SK-N-SH (cell line): ENCODE measurements around the gene ZIM2. TPM values are rescaled to one million over a fixed set of nuclear protein-coding genes. Genes with fewer than 3 reads are reported as not detected.
A peak's percentile ranks its signal among the peaks of the same experiment; 100 is the strongest.

Experiments used
- CTCF ChIA-PET: fragments of 300-600, 350-600 bp; formaldehyde crosslinking; extraction: SDS; loops from one replicate; lab custom pipeline; 2021; lab: Yijun Ruan, JAX
- POLR2A ChIA-PET: fragments of 350-600 bp; sonication (Branson Sonifier 250); formaldehyde crosslinking; extraction: SDS; loops from one replicate; lab custom pipeline; 2020; ENCODE audit warnings: antibody characterized with exemption, inconsistent platforms; lab: Yijun Ruan, JAX
- DNase-seq: peaks from one replicate; pipeline ENCODE4 v3.0.0; 2012
- H2AFZ ChIP-seq: fragments of 200-600 bp; sonication (generic); 2 replicates; pipeline ENCODE4 v1.8.1; 2016; ENCODE audit warnings: antibody characterized with exemption, mild to moderate bottlenecking, low read depth
- H3F3A ChIP-seq: fragments of 200-600 bp; sonication (generic); replicated peaks from 2 replicates; pipeline ENCODE3; 2016; ENCODE audit warnings: antibody characterized with exemption, mild to moderate bottlenecking; ENCODE audit not compliant: insufficient read depth
- H3K27ac ChIP-seq, 2 experiments: fragments of 200-500 bp in 1 of 2; fragments of 200-600 bp in 1 of 2; sonication (Bioruptor generic) in 1 of 2; sonication (generic), shearing (Covaris generic) in 1 of 2; 2 replicates each; pipeline versions ENCODE4 v1.5.1 to v1.6.1; 2014 to 2016; ENCODE audit warnings: low read depth in 2 of 2, inconsistent platforms in 1 of 2, low read length in 1 of 2, mild to moderate bottlenecking in 1 of 2, mixed read lengths in 1 of 2
- H3K27me3 ChIP-seq: fragments of 200-600 bp; sonication (generic), shearing (Covaris generic); 2 replicates; pipeline ENCODE4 v1.6.1; 2016; ENCODE audit warnings: mixed run types; ENCODE audit not compliant: insufficient read depth
- H3K36me3 ChIP-seq, 2 experiments: fragments of 200-500 bp in 1 of 2; fragments of 200-600 bp in 1 of 2; sonication (Bioruptor generic) in 1 of 2; sonication (generic) in 1 of 2; replicated peaks in 1 of 2; 2 replicates each; pipeline versions ENCODE3 to v1.5.1; 2014 to 2016; ENCODE audit warnings: low read length in 1 of 2, mild to moderate bottlenecking in 1 of 2; ENCODE audit not compliant: insufficient read depth in 2 of 2, control insufficient read depth in 1 of 2
- H3K4me1 ChIP-seq, 2 experiments: fragments of 200-500 bp in 1 of 2; fragments of 200-600 bp in 1 of 2; sonication (Bioruptor generic) in 1 of 2; sonication (generic), shearing (Covaris generic) in 1 of 2; 2 replicates each; pipeline versions ENCODE4 v1.5.1 to v1.6.1; 2014 to 2016; ENCODE audit warnings: low read depth in 1 of 2, low read length in 1 of 2, mixed run types in 1 of 2; ENCODE audit not compliant: insufficient read depth in 2 of 2, control insufficient read depth in 1 of 2
- H3K4me2 ChIP-seq: fragments of 200-600 bp; sonication (generic), shearing (Covaris generic); 2 replicates; pipeline ENCODE4 v1.6.1; 2017; ENCODE audit warnings: mixed run types
- H3K4me3 ChIP-seq, 2 experiments: fragments of 200-500 bp in 1 of 2; fragments of 200-600 bp in 1 of 2; sonication (Bioruptor generic) in 1 of 2; sonication (generic), shearing (Covaris generic) in 1 of 2; 2 replicates each; pipeline versions ENCODE4 v1.5.1 to v1.8.1; 2014 to 2016; ENCODE audit warnings: low read depth in 2 of 2, inconsistent platforms in 1 of 2, low read length in 1 of 2, mild to moderate bottlenecking in 1 of 2, mixed read lengths in 1 of 2, moderate library complexity in 1 of 2
- H3K79me2 ChIP-seq: fragments of 200-600 bp; sonication (generic); 2 replicates; pipeline ENCODE4 v1.8.1; 2017; ENCODE audit warnings: mild to moderate bottlenecking; ENCODE audit not compliant: insufficient read depth
- H3K9ac ChIP-seq: fragments of 200-600 bp; sonication (generic); 2 replicates; pipeline ENCODE4 v1.6.1; 2017; ENCODE audit warnings: mixed run types
- H3K9me2 ChIP-seq: fragments of 200-600 bp; sonication (generic); 2 replicates; pipeline ENCODE4 v1.6.1; 2017; ENCODE audit warnings: mixed run types
- H3K9me3 ChIP-seq: fragments of 200-600 bp; sonication (generic); 2 replicates; pipeline ENCODE4 v1.6.1; 2017; ENCODE audit warnings: mixed run types, mild to moderate bottlenecking, moderate library complexity
- H4K20me1 ChIP-seq: fragments of 200-600 bp; sonication (generic); 2 replicates; pipeline ENCODE4 v1.6.1; 2017; ENCODE audit warnings: mild to moderate bottlenecking, mixed run types; ENCODE audit not compliant: insufficient read depth
- ELF1 ChIP-seq: IDR thresholded peaks from 2 replicates; pipeline ENCODE4 v1.4.0; 2012
- EP300 ChIP-seq, 2 experiments: IDR thresholded peaks; 2 replicates each; pipeline versions ENCODE4 v1.4.0 to v1.6.1; 2012; ENCODE audit warnings: borderline replicate concordance in 1 of 2, low read depth in 1 of 2, low read length in 1 of 2
- FOSL2 ChIP-seq: IDR thresholded peaks from 2 replicates; pipeline ENCODE4 v1.4.0; 2012; ENCODE audit warnings: low read depth, mild to moderate bottlenecking, moderate library complexity, borderline replicate concordance
- FOXJ3 ChIP-seq: sonication (generic); formaldehyde crosslinking; IDR thresholded peaks from 2 replicates; pipeline ENCODE4 v1.5.1; 2020; ENCODE audit warnings: mild to moderate bottlenecking, missing genetic modification reagents
- FOXM1 ChIP-seq: IDR thresholded peaks from 2 replicates; pipeline ENCODE4 v1.4.0; 2012; ENCODE audit warnings: low read depth, mild to moderate bottlenecking
- GABPA ChIP-seq: IDR thresholded peaks from 2 replicates; pipeline ENCODE4 v1.4.0; 2012; ENCODE audit warnings: low read depth, mild to moderate bottlenecking
- GATA2 ChIP-seq: sonication (generic); formaldehyde crosslinking; IDR thresholded peaks from 2 replicates; pipeline ENCODE4 v1.5.0; 2020; ENCODE audit warnings: mild to moderate bottlenecking, missing genetic modification reagents
- JUND ChIP-seq: IDR thresholded peaks from 2 replicates; pipeline ENCODE4 v1.4.0; 2012
- MXI1 ChIP-seq: IDR thresholded peaks from 2 replicates; pipeline ENCODE4 v1.6.1; 2012; ENCODE audit warnings: mild to moderate bottlenecking, low read depth, low read length, improper control_type of control experiment
- PBX3 ChIP-seq: IDR thresholded peaks from 2 replicates; pipeline ENCODE4; 2012
- POLR2AphosphoS5 ChIP-seq: IDR thresholded peaks from 2 replicates; pipeline ENCODE4 v1.6.1; 2012; ENCODE audit warnings: low read depth, low read length
- RAD21 ChIP-seq: IDR thresholded peaks from 2 replicates; pipeline ENCODE4 v1.6.1; 2012; ENCODE audit warnings: mild to moderate bottlenecking, low read length
- RCOR1 ChIP-seq: fragments of 150-350 bp; IDR thresholded peaks from 2 replicates; pipeline ENCODE4 v1.6.1; 2017; ENCODE audit warnings: antibody characterized with exemption, low read length
- SMC3 ChIP-seq: IDR thresholded peaks from 2 replicates; pipeline ENCODE4 v1.6.1; 2012; ENCODE audit warnings: low read depth, low read length, improper control_type of control experiment
- TCF12 ChIP-seq: IDR thresholded peaks from 2 replicates; pipeline ENCODE4 v1.4.0; 2012
- TEAD4 ChIP-seq: IDR thresholded peaks from 2 replicates; pipeline ENCODE4 v1.4.0; 2012; ENCODE audit warnings: mild to moderate bottlenecking, borderline replicate concordance; ENCODE audit not compliant: insufficient read depth
- WGBS: methylation state at CpG from one replicate; pipeline ENCODE4 v1.1.6; 2017; ENCODE audit warnings: low lambda C conversion rate; 5-methylcytosine and 5-hydroxymethylcytosine counted together
- polyA plus RNA-seq, 3 experiments: library from polyadenylated mRNA; depleted of rRNA; stranded (reverse); fragments of >200 nt; gene quantifications; 2 replicates each; pipeline ENCODE4 v1.2.3, GENCODE V29; 2012
- TF ChIP-seq, protein P1 (sequence below): IDR thresholded peaks from 2 replicates; pipeline ENCODE4 v1.6.1; 2012; ENCODE audit warnings: mild to moderate bottlenecking, low read depth, low read length, moderate library complexity
- TF ChIP-seq, protein P2 (sequence below): fragments of 150-350 bp; IDR thresholded peaks from 2 replicates; pipeline ENCODE4 v1.6.1; 2017; ENCODE audit warnings: antibody characterized with exemption, low read length, low read depth, borderline replicate concordance

ZIM2 gene
- polyA plus RNA-seq, 1 of the 3 experiments (the other 2 are of a cell fraction), result not detected

- Histone ChIP-seq H3K36me3 (no peaks in the 10 kb centered on the region), H3K27me3 (no peaks in the 10 kb centered on the region), H3K9me2 (no peaks in the 10 kb centered on the region), H3K9ac (no peak overlapping the region), H2AFZ (no peak overlapping the region), H3F3A (no peaks in the 10 kb centered on the region), H4K20me1 (no peaks in the 10 kb centered on the region), H3K4me3 (peak overlapping the region; percentile 27 to 46; a peak in 1 of 4 replicates), H3K79me2 (no peaks in the 10 kb centered on the region), H3K4me2 (0 out of 2 replicates have a peak overlapping the region, but pooled peaks have one; percentile 15), H3K9me3 (no peaks in the 10 kb centered on the region), H3K27ac (no peak overlapping the region), H3K4me1 (peaks cover 0 to 2% of the 10 kb centered on the region in 2 experiments; a peak in 1 of 4 replicates)
- peak; percentile 10 for DNase-seq
- 47% methylated on average over 6 of the region's 6 CpGs for WGBS
- ChIA-PET CTCF (interaction anchor here (0.6 to 3.4 kb wide), 33 partner anchors 8 to 334 kb away, joined by 3 to 70 read pairs (median 4); no protein-coding TSS in a partner anchor), POLR2A (no interaction called here)
- TF ChIP-seq JUND, result no peak
- TF ChIP-seq, protein P1, sequence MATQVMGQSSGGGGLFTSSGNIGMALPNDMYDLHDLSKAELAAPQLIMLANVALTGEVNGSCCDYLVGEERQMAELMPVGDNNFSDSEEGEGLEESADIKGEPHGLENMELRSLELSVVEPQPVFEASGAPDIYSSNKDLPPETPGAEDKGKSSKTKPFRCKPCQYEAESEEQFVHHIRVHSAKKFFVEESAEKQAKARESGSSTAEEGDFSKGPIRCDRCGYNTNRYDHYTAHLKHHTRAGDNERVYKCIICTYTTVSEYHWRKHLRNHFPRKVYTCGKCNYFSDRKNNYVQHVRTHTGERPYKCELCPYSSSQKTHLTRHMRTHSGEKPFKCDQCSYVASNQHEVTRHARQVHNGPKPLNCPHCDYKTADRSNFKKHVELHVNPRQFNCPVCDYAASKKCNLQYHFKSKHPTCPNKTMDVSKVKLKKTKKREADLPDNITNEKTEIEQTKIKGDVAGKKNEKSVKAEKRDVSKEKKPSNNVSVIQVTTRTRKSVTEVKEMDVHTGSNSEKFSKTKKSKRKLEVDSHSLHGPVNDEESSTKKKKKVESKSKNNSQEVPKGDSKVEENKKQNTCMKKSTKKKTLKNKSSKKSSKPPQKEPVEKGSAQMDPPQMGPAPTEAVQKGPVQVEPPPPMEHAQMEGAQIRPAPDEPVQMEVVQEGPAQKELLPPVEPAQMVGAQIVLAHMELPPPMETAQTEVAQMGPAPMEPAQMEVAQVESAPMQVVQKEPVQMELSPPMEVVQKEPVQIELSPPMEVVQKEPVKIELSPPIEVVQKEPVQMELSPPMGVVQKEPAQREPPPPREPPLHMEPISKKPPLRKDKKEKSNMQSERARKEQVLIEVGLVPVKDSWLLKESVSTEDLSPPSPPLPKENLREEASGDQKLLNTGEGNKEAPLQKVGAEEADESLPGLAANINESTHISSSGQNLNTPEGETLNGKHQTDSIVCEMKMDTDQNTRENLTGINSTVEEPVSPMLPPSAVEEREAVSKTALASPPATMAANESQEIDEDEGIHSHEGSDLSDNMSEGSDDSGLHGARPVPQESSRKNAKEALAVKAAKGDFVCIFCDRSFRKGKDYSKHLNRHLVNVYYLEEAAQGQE, result no peak
- no peak for TF ChIP-seq GABPA
- no peak for TF ChIP-seq FOXM1
- no peak for TF ChIP-seq SMC3
- no peak for TF ChIP-seq RCOR1
- TF ChIP-seq RAD21, result no peak
- TF ChIP-seq FOSL2, result no peak
- TF ChIP-seq GATA2, result no peak
- TF ChIP-seq TCF12, result no peak
- TF ChIP-seq MXI1, result no peak
- TF ChIP-seq, protein P2, sequence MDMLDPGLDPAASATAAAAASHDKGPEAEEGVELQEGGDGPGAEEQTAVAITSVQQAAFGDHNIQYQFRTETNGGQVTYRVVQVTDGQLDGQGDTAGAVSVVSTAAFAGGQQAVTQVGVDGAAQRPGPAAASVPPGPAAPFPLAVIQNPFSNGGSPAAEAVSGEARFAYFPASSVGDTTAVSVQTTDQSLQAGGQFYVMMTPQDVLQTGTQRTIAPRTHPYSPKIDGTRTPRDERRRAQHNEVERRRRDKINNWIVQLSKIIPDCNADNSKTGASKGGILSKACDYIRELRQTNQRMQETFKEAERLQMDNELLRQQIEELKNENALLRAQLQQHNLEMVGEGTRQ, result no peak
- no peak for TF ChIP-seq TEAD4
- no peak for TF ChIP-seq EP300 (IDR thresholded peaks at IDR 0.05; ENCODE audit: borderline replicate concordance in 1 of 2, low read depth in 1 of 2, low read length in 1 of 2)
- TF ChIP-seq FOXJ3 (CRISPR knock-in tag), result no peak
- no peak for TF ChIP-seq PBX3
- TF ChIP-seq ELF1, result no peak
- TF ChIP-seq POLR2AphosphoS5, result no peak
These were observed 3.5 kb downstream of the ZIM2 start for GRCh38 chr19:56837004-56837403.
